ENCODE results near the gene TNRC18. TPM values are rescaled to one million over a fixed set of nuclear protein-coding genes. Genes with fewer than 3 reads are reported as not detected.

Gene TNRC18
- 30.0 and 78.0 TPM in 2 replicates for total RNA-seq

GRCh38 chr7:5423306-5423975, at the start of gene TNRC18:
Gene TNRC18 (minus strand): TSS chr7:5423834. CDS start chr7:5421246, 2,588 bp downstream.

GRCh38 chr7:5282543-5283316, 140.9 kb downstream of the TNRC18 start, which contains the start of gene SLC29A4:
Gene SLC29A4 (plus strand): TSS chr7:5282943. CDS start chr7:5287817, 4,874 bp downstream.

Other genes starting within 250 kb of the TNRC18 start
- gene WIPI2, start 233.6 kb downstream of the TNRC18 start, total RNA-seq: 48.7 and 76.2 TPM in 2 replicates
- 4.2 and 22.9 TPM in 2 replicates for gene SLC29A4, start 140.9 kb downstream of the TNRC18 start, total RNA-seq
- gene FBXL18, start 90.0 kb upstream of the TNRC18 start, total RNA-seq: 18.4 and 23.2 TPM in 2 replicates
- gene ACTB, start 106.8 kb upstream of the TNRC18 start, total RNA-seq: 3,959 and 8,487 TPM in 2 replicates
- 421 and 511 TPM in 2 replicates for gene FSCN1, start 169.0 kb upstream of the TNRC18 start, total RNA-seq